Inflammatory macrophage treated with lipopolysaccharide for 4 hours (primary cell): ENCODE results near the gene MGAT4A.
"Not testable (repeated sequence)": the region's sequence is repeated elsewhere in the genome, so short reads cannot be mapped to it uniquely, and the experiment has no call there.

ENCODE experiments used
- DNase-seq: peaks from one replicate; pipeline ENCODE4 v3.0.0-alpha.2; 2020

The MGAT4A gene

GRCh38 chr2:98728088-98728718, 2.7 kb downstream of the MGAT4A start:
- DNase-seq = not testable (repeated sequence)

- no peak for DNase-seq
These were observed 3.4 kb downstream of the MGAT4A start for GRCh38 chr2:98727369-98728087.

- DNase-seq = no peak
These were observed 4.1 kb downstream of the MGAT4A start for GRCh38 chr2:98726735-98727368.

GRCh38 chr2:98726205-98726604, 4.7 kb downstream of the MGAT4A start:
- no peak for DNase-seq

GRCh38 chr2:98720286-98720685, 10.6 kb downstream of the MGAT4A start:
- DNase-seq = no peak

GRCh38 chr2:98717621-98718020, 13.3 kb downstream of the MGAT4A start:
- no peak for DNase-seq

- no peak for DNase-seq
These were observed 14.1 kb downstream of the MGAT4A start for GRCh38 chr2:98716786-98717185.

GRCh38 chr2:98715812-98716451, 15.0 kb downstream of the MGAT4A start:
- no peak for DNase-seq

GRCh38 chr2:98713332-98714015, 17.5 kb downstream of the MGAT4A start:
- DNase-seq = no peak

- no peak for DNase-seq
These were observed 18.8 kb downstream of the MGAT4A start for GRCh38 chr2:98712145-98712544.

- DNase-seq = no peak
These were observed 19.4 kb downstream of the MGAT4A start for GRCh38 chr2:98711506-98711905.

- peak; percentile 22 for DNase-seq
These were observed 20.2 kb downstream of the MGAT4A start for GRCh38 chr2:98710734-98711133.

GRCh38 chr2:98709535-98709934, 21.4 kb downstream of the MGAT4A start:
- no peak for DNase-seq

GRCh38 chr2:98708396-98709186, 22.3 kb downstream of the MGAT4A start:
- DNase-seq = no peak

GRCh38 chr2:98706591-98706990, 24.3 kb downstream of the MGAT4A start:
- DNase-seq = no peak

GRCh38 chr2:98705333-98705617, 25.7 kb downstream of the MGAT4A start:
- DNase-seq = no peak

- no peak for DNase-seq
These were observed 26.2 kb downstream of the MGAT4A start for GRCh38 chr2:98704499-98705332.

GRCh38 chr2:98703738-98704137, 27.2 kb downstream of the MGAT4A start:
- no peak for DNase-seq

- DNase-seq = no peak
These were observed 27.9 kb downstream of the MGAT4A start for GRCh38 chr2:98702858-98703620.

GRCh38 chr2:98702127-98702802, 28.7 kb downstream of the MGAT4A start:
- no peak for DNase-seq
